ENCODE measurements around the gene NTN4. TPM values are rescaled to one million over a fixed set of nuclear protein-coding genes. Genes with fewer than 3 reads are reported as not detected.

NTN4 gene
- total and polyA plus RNA-seq, 12 donors, result 17.9 to 105 (median 64.5) TPM

- no peak for TF ChIP-seq CTCF (IDR thresholded peaks at IDR 0.05)
- Histone ChIP-seq H3K36me3 (peaks cover 0 to 12% (median 0%) of the 10 kb centered on the region in 9 donors), H3K27me3 (no peaks in the 10 kb centered on the region), H3K27ac (peak overlapping the region in 6 of 10 donors; percentile 27 to 68 (median 56)), H3K4me1 (peaks cover 3 to 59% (median 39%) of the 10 kb centered on the region in 9 donors), H3K4me3 (no peak overlapping the region), H3K9me3 (peaks cover 0 to 6% (median 0%) of the 10 kb centered on the region in 11 donors)
- DNase-seq (no peak), ATAC-seq (no peak)
- 64 to 79% methylated on average over 1 of the region's 1 CpG for WGBS, 2 donors
- intact Hi-C loops (cut with DNase I), result no loop called here
Observed at GRCh38 chr12:95764848-95765247, 25.7 kb downstream of the NTN4 start.

- Histone ChIP-seq H3K4me1 (peaks cover 3 to 58% (median 36%) of the 10 kb centered on the region in 9 donors), H3K9me3 (peaks cover 0 to 16% (median 4%) of the 10 kb centered on the region in 11 donors), H3K27ac (peak overlapping the region in 8 of 10 donors; percentile 1 to 68 (median 49)), H3K27me3 (no peaks in the 10 kb centered on the region), H3K36me3 (peaks cover 0 to 16% (median 0%) of the 10 kb centered on the region in 9 donors), H3K4me3 (no peak overlapping the region)
- intact Hi-C loops (cut with DNase I), result no loop called here
- ATAC-seq (peak; percentile 70 to 94 (median 90)), DNase-seq (peak in 1 of 2 donors; percentile 56)
- TF ChIP-seq CTCF (IDR thresholded peaks at IDR 0.05), result no peak
Observed at GRCh38 chr12:95763809-95764253, 26.7 kb downstream of the NTN4 start.

GRCh38 chr12:95762123-95762785 lies 28.3 kb downstream of the NTN4 start:
- intact Hi-C loops (cut with DNase I), result no loop called here
- Histone ChIP-seq H3K36me3 (peaks cover 0 to 21% (median 0%) of the 10 kb centered on the region in 9 donors), H3K27me3 (no peaks in the 10 kb centered on the region), H3K4me3 (peak overlapping the region in 1 of 10 donors; percentile 6), H3K27ac (peak overlapping the region in 8 of 10 donors; percentile 27 to 64 (median 42)), H3K4me1 (peaks cover 3 to 55% (median 34%) of the 10 kb centered on the region in 9 donors), H3K9me3 (peaks cover 0 to 21% (median 7%) of the 10 kb centered on the region in 11 donors)
- 76 to 78% methylated on average over 3 of the region's 3 CpGs for WGBS, 2 donors
- ATAC-seq, result peak in 1 of 8 donors; percentile 34
- no peak for TF ChIP-seq CTCF (IDR thresholded peaks at IDR 0.05)
- DNase-seq, result no peak

GRCh38 chr12:95760371-95760770 lies 30.2 kb downstream of the NTN4 start:
- WGBS, 2 donors, result 86 to 95% methylated on average over 3 of the region's 3 CpGs
- Histone ChIP-seq H3K27me3 (no peaks in the 10 kb centered on the region), H3K27ac (no peak overlapping the region), H3K4me3 (no peak overlapping the region), H3K9me3 (peaks cover 0 to 21% (median 7%) of the 10 kb centered on the region in 11 donors), H3K4me1 (peaks cover 3 to 56% (median 34%) of the 10 kb centered on the region in 9 donors), H3K36me3 (peaks cover 0 to 21% (median 0%) of the 10 kb centered on the region in 9 donors)
- intact Hi-C loops (cut with DNase I), result no loop called here
- TF ChIP-seq CTCF (IDR thresholded peaks at IDR 0.05), result no peak
- ATAC-seq (no peak), DNase-seq (no peak)
